HG02588 (cell line): ENCODE measurements around the gene TTLL8.

Experiments
- ATAC-seq: cut with Tn5 transposase; IDR thresholded peaks from one replicate; pipeline ENCODE4 v1.9.1; 2021; ENCODE audit warnings: mild to moderate bottlenecking, moderate library complexity; ENCODE audit not compliant: unreplicated experiment

TTLL8 gene

DNA sequence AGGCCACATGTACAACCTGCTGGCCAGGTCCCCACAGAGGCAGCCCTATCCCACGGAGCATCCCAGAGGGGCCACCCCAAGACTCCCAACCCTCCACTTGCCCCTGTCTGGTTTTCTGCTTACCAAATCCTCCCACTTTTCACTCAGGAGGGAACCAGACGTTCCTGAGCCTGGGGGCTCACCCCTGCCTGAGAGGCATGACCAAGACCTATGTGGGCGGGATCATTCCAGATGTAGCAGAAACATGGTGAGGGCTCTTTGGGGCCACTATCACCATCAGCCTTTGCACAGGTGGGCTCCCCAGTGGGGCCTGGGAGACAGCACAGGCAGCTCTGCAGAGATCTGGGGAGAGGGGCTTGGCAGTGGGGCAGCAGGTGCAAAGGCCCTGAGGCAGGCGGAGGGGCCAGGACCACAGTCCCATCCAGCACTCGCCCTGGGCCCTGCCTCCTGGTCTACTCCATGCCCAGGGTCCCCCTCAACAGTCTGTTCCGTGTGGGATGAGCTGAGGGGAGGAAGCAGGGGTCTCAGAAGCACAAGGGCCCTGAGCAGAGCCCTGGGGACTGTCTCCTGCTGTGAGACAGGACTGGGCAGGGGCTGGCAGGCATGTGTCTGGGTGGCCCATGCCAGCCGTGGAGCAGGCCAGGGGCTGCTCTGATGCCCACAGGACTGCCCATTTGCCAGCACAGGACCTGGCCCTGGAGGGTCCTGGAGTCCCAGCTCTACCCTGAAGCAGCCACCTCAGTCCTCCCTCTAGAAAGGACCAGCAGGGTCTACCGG lies 88.2 kb downstream of the TTLL8 start:
- no peak for ATAC-seq

DNA sequence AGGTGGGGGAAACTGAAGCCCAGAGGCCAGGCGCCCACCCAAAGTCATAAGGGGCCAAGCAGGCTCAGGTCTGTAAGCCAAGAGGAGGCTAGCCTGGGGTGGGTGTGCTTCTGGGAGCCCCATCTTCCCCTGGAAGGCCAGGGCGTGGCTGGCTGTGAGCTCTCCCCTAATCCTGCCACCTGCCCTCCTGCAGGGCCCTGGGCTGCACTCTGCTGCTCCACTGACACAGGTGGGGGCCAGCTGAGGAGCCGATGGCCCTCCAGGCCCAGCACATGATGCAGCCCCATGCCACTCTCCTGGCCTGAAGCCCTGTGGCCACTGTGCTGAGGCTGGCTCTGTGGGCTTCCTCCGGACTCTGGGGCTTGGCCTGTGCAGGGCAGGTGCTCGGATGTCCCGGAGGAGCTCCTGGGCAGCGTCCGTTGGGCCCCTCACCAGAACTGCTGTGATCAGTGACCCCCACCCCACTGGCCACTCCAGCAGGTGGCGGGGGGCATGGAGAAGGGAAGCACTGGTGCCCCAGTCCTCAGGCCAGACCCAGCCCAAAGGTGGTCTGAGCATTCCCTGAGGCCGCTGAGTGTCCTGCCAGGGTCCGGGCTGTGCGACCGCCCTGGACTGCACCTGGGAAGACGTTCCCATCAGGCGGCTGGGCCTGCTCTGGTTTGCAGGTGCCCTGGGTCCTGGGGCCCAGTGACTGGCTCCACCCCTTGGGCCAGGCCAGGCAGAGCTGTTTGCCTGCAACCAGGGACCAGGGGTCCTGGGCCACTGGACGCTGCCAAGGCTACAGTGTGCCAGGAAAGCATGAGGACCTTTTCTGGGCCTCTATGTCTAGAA lies 89.1 kb downstream of the TTLL8 start:
- no peak for ATAC-seq
